Measurements from ENCODE around the gene AKAP6. TPM values are rescaled to one million over a fixed set of nuclear protein-coding genes. Genes with fewer than 3 reads are reported as not detected.

The AKAP6 gene
- total RNA-seq, 2 donors from 2014 or later = 112 to 117 TPM

DNA sequence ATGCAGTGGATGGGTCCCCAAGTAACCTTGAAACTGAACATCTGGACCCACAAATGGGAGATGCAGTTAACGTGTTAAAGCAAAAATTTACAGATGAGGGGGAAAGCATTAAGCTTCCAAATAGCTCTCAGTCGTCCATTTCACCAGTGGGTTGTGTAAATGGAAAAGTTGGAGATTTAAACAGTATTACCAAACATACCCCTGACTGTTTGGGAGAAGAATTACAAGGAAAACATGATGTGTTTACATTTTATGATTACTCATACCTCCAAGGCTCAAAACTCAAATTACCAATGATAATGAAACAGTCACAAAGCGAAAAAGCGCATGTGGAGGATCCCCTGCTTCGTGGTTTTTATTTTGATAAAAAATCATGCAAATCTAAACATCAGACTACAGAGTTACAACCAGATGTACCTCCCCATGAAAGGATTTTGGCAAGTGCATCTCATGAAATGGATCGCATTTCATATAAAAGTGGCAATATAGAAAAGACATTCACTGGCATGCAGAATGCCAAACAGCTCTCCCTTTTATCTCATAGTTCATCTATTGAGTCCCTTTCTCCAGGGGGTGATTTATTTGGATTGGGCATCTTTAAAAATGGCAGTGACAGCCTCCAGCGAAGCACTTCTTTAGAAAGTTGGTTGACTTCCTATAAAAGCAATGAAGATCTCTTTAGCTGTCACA is 493.0 kb downstream of the AKAP6 start:
- Histone ChIP-seq H3K4me3 (no peak overlapping the region), H3K36me3 (peaks cover 5% of the 10 kb centered on the region), H3K27ac (peak overlapping the region; percentile 69 to 86), H3K4me1 (peaks cover 0 to 39% of the 10 kb centered on the region in 2 donors), H3K27me3 (no peaks in the 10 kb centered on the region), H3K9me3 (no peaks in the 10 kb centered on the region)
- TF ChIP-seq CTCF (IDR thresholded peaks at IDR 0.05) = no peak
- no peak for DNase-seq (ENCODE audit: low spot score)

DNA sequence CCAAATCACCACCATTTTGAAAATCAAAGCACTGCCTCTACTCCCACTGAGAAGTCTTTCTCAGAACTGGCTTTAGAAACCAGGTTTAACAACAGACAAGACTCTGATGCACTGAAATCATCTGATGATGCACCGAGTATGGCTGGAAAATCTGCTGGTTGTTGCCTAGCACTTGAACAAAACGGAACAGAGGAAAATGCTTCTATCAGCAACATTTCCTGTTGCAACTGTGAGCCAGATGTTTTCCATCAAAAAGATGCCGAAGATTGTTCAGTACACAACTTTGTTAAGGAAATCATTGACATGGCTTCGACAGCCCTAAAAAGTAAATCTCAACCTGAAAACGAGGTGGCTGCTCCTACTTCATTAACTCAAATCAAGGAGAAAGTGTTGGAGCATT is 494.6 kb downstream of the AKAP6 start:
- Histone ChIP-seq H3K4me1 (peaks cover 0 to 39% of the 10 kb centered on the region in 2 donors), H3K36me3 (peaks cover 5% of the 10 kb centered on the region), H3K9me3 (no peaks in the 10 kb centered on the region), H3K27ac (peak overlapping the region in 1 of 2 donors; percentile 20), H3K27me3 (no peaks in the 10 kb centered on the region), H3K4me3 (no peak overlapping the region)
- DNase-seq (ENCODE audit: low spot score) = no peak
- TF ChIP-seq CTCF (IDR thresholded peaks at IDR 0.05) = no peak

- DNase-seq (ENCODE audit: low spot score) = no peak
- no peaks in the 10 kb centered on the region for H3K9me3 ChIP-seq
- no peak overlapping the region for H3K27ac ChIP-seq
- H3K4me3 ChIP-seq = no peak overlapping the region
- H3K36me3 ChIP-seq = peaks cover 5% of the 10 kb centered on the region
- no peak for TF ChIP-seq CTCF (IDR thresholded peaks at IDR 0.05)
- no peaks in the 10 kb centered on the region for H3K27me3 ChIP-seq
- peaks cover 0 to 39% of the 10 kb centered on the region in 2 donors for H3K4me1 ChIP-seq
Observed at GRCh38 chr14:32824195-32824594, 495.1 kb downstream of the AKAP6 start.

DNA sequence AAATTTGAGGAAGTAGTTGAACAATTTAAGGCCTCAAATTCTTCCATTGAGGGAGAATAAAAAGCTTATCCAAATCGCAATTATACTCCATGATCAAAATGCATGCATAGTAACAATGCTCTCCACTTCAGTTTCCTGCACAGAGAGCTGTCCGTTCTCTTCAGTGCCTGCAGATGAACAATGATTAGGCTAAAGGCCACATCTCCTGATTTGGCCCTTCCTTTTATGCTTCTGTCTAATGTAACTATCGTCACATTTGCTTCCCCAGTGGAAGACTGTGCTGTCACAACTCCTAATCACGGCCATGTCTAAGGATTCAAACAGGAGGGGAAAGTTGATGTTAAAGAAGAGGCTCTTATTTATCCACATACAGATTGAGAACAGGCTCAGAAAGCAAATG is 496.0 kb downstream of the AKAP6 start:
- no peak for TF ChIP-seq CTCF (IDR thresholded peaks at IDR 0.05)
- no peaks in the 10 kb centered on the region for H3K27me3 ChIP-seq
- H3K4me3 ChIP-seq = no peak overlapping the region
- no peak overlapping the region for H3K27ac ChIP-seq
- peaks cover 5% of the 10 kb centered on the region for H3K36me3 ChIP-seq
- no peak for DNase-seq (ENCODE audit: low spot score)
- peaks cover 0 to 34% of the 10 kb centered on the region in 2 donors for H3K4me1 ChIP-seq
- H3K9me3 ChIP-seq = no peaks in the 10 kb centered on the region

- H3K4me3 ChIP-seq = no peak overlapping the region
- H3K4me1 ChIP-seq = peaks cover 0 to 21% of the 10 kb centered on the region in 2 donors
- DNase-seq (ENCODE audit: low spot score) = no peak
- H3K36me3 ChIP-seq = peaks cover 4% of the 10 kb centered on the region
- H3K27me3 ChIP-seq = no peaks in the 10 kb centered on the region
- peak in 1 of 2 donors; percentile 50 for TF ChIP-seq CTCF (IDR thresholded peaks at IDR 0.05)
- H3K27ac ChIP-seq = peak overlapping the region; percentile 26 to 50
- no peaks in the 10 kb centered on the region for H3K9me3 ChIP-seq
Observed at GRCh38 chr14:32826404-32827082, 497.4 kb downstream of the AKAP6 start.

Data from right atrium auricular region (tissue), 2 donors.